CD4-positive, alpha-beta T cell treated with Interleukin-4 for 4 hours (primary cell): ENCODE results near the gene RUNDC3A.
"Not testable (repeated sequence)": the region's sequence is repeated elsewhere in the genome, so short reads cannot be mapped to it uniquely, and the experiment has no call there.

Experiments used
- DNase-seq: peaks from one replicate; pipeline ENCODE4 v3.0.0-alpha.2; 2020

RUNDC3A gene

GRCh38 chr17:44346064-44346844 lies 37.9 kb downstream of the RUNDC3A start:
- DNase-seq, result no peak

- DNase-seq, result not testable (repeated sequence)
Measured at GRCh38 chr17:44347206-44348055, 39.0 kb downstream of the RUNDC3A start.

- no peak for DNase-seq
Measured at GRCh38 chr17:44348234-44348987, 40.0 kb downstream of the RUNDC3A start.

GRCh38 chr17:44348988-44349364 lies 40.6 kb downstream of the RUNDC3A start:
- DNase-seq, result no peak

- no peak for DNase-seq
Measured at GRCh38 chr17:44349553-44350070, 41.2 kb downstream of the RUNDC3A start.

- peak; percentile 61 for DNase-seq
Measured at GRCh38 chr17:44350733-44351226, 42.4 kb downstream of the RUNDC3A start.

GRCh38 chr17:44351464-44351863 lies 43.1 kb downstream of the RUNDC3A start:
- no peak for DNase-seq

GRCh38 chr17:44351961-44352827 lies 43.8 kb downstream of the RUNDC3A start:
- DNase-seq, result no peak

- DNase-seq, result no peak
Measured at GRCh38 chr17:44352828-44353671, 44.6 kb downstream of the RUNDC3A start.

- no peak for DNase-seq
Measured at GRCh38 chr17:44353672-44354331, 45.4 kb downstream of the RUNDC3A start.

GRCh38 chr17:44354582-44355561 lies 46.5 kb downstream of the RUNDC3A start:
- peak; percentile 38 for DNase-seq

- no peak for DNase-seq
Measured at GRCh38 chr17:44355642-44356099, 47.3 kb downstream of the RUNDC3A start.

- DNase-seq, result no peak
Measured at GRCh38 chr17:44356241-44356640, 47.8 kb downstream of the RUNDC3A start.

- no peak for DNase-seq
Measured at GRCh38 chr17:44358066-44358465, 49.7 kb downstream of the RUNDC3A start.

GRCh38 chr17:44359006-44359405 lies 50.6 kb downstream of the RUNDC3A start:
- DNase-seq, result no peak

GRCh38 chr17:44359458-44360143 lies 51.2 kb downstream of the RUNDC3A start:
- DNase-seq, result no peak

- DNase-seq, result no peak
Measured at GRCh38 chr17:44360144-44360533, 51.7 kb downstream of the RUNDC3A start.

GRCh38 chr17:44360826-44361225 lies 52.4 kb downstream of the RUNDC3A start:
- no peak for DNase-seq
